Gastrocnemius medialis (tissue), 4 donors: ENCODE data around the gene CLK1. TPM values are rescaled to one million over a fixed set of nuclear protein-coding genes. Genes with fewer than 3 reads are reported as not detected.
A peak's percentile ranks its signal among the peaks of the same experiment; 100 is the strongest.

Experiments used
- ATAC-seq, 2 donors: fragments of 150-250 bp; one replicate each; pipeline ENCODE4 v1.9.1; 2016
- DNase-seq, 2 donors: peaks; one replicate each; pipeline ENCODE4 v3.0.0-alpha.2; 2019
- H3K27ac ChIP-seq, 4 donors: fragments of 200-600 bp; sonication (generic); 1 replicate in 1 of 4; 2 replicates in 3 of 4; pipeline ENCODE4 v1.5.1; 2016 to 2018; ENCODE audit warnings: mild to moderate bottlenecking in 2 of 4, moderate library complexity in 1 of 4
- H3K27me3 ChIP-seq, 3 donors: fragments of 200-600 bp; sonication (generic) in 2 of 3; 1 replicate in 1 of 3; 2 replicates in 2 of 3; pipeline versions ENCODE4 v1.5.1 to v1.6.0; 2016 to 2019; ENCODE audit warnings: mild to moderate bottlenecking in 1 of 3, moderate library complexity in 1 of 3
- H3K36me3 ChIP-seq, 2 donors: fragments of 200-600 bp; sonication (generic) in 1 of 2; one replicate each; pipeline ENCODE4 v1.5.1; 2017 to 2018
- H3K4me1 ChIP-seq, 2 donors: fragments of 200-600 bp; sonication (generic) in 1 of 2; one replicate each; pipeline ENCODE4 v1.5.1; 2016 to 2017; ENCODE audit warnings: mild to moderate bottlenecking in 2 of 2
- H3K4me3 ChIP-seq, 4 donors: fragments of 200-600 bp; sonication (generic) in 3 of 4; 1 replicate in 1 of 4; 2 replicates in 3 of 4; pipeline ENCODE4 v1.5.1; 2016 to 2019; ENCODE audit warnings: mild to moderate bottlenecking in 2 of 4
- H3K9me3 ChIP-seq, 3 donors: fragments of 200-600 bp; sonication (generic) in 2 of 3; 1 replicate in 1 of 3; 2 replicates in 2 of 3; pipeline ENCODE4 v1.5.1; 2016 to 2019
- CTCF ChIP-seq, 5 experiments: fragments of 450-650 bp in 3 of 5; fragments of 200-600 bp in 2 of 5; sonication (generic) in 2 of 5; IDR thresholded peaks in 4 of 5; conservative IDR thresholded peaks in 1 of 5; 1 replicate in 4 of 5; 2 replicates in 1 of 5; pipeline ENCODE4 v1.5.1; 2016 to 2019; ENCODE audit warnings: antibody characterized with exemption in 5 of 5, mild to moderate bottlenecking in 3 of 5, moderate library complexity in 3 of 5
- POLR2A ChIP-seq, 2 donors: fragments of 450-650 bp; IDR thresholded peaks; one replicate each; pipeline ENCODE4 v1.6.1; 2017; ENCODE audit warnings: antibody characterized with exemption in 2 of 2, mild to moderate bottlenecking in 2 of 2, moderate library complexity in 2 of 2
- in situ Hi-C, 4 donors: fragments of 200-750 bp; cut with MboI; loops; one replicate each; pipeline versions ENCODE4 v1.15.0 to v1.8.0; 2017; ENCODE audit warnings: low sequenced_read_pairs in 4 of 4
- intact Hi-C: fragments of 100-400 bp; cut with DNase I; formaldehyde crosslinking; loops from one replicate; pipeline ENCODE4 v1.15.1; 2023; ENCODE audit warnings: low total_unique reads
- total RNA-seq, 4 donors: library from RNA; depleted of rRNA; stranded (reverse); fragments of >200 nt; gene quantifications; one replicate each; pipeline versions ENCODE4 v1.1.0 to v1.2.3, GENCODE V29; 2016

CLK1 gene
- total RNA-seq, 4 donors from 2014 or later, result 61.6 to 104 (median 85.3) TPM

- H3K27me3 ChIP-seq, result no peaks in the 10 kb centered on the region
- H3K4me3 ChIP-seq, result no peak overlapping the region
- H3K9me3 ChIP-seq, result no peaks in the 10 kb centered on the region
- intact Hi-C loops (loop anchor here (10.0 kb wide), 1 partner anchor 1506 kb away; the partner anchor contains the start of gene BMPR2), in situ Hi-C loops (loop anchor here in 2 of 4 donors (5.0 to 10.0 kb wide), 2 partner anchors 54 to 57 kb away; partner anchors contain the start of gene BZW1 (in 2 of the 2))
- no peak overlapping the region for H3K27ac ChIP-seq
- ATAC-seq, result no peak
- H3K36me3 ChIP-seq, result peaks cover 0 to 16% of the 10 kb centered on the region in 2 donors
- TF ChIP-seq POLR2A (IDR thresholded peaks at IDR 0.05), result no peak
- no peak for TF ChIP-seq CTCF (IDR thresholded peaks at IDR 0.05 in 4 of 5, conservative IDR thresholded peaks at IDR 0.05 in 1 of 5)
- no peak for DNase-seq
- peaks cover 10 to 13% of the 10 kb centered on the region in 2 donors for H3K4me1 ChIP-seq
These were observed 4.6 kb upstream of the CLK1 start for GRCh38 chr2:200869014-200869413.

GRCh38 chr2:200863782-200864175, 679 bp downstream of the CLK1 start:
- Histone ChIP-seq H3K36me3 (peaks cover 0 to 22% of the 10 kb centered on the region in 2 donors), H3K4me1 (peaks cover 34 to 40% of the 10 kb centered on the region in 2 donors), H3K27me3 (no peaks in the 10 kb centered on the region), H3K9me3 (no peaks in the 10 kb centered on the region), H3K4me3 (peak overlapping the region; percentile 97 to 99 (median 98)), H3K27ac (peak overlapping the region; percentile 100)
- DNase-seq (no peak), ATAC-seq (peak; percentile 6 to 23)
- intact Hi-C loops, result loop anchor here (1.0 to 10.0 kb wide), 5 partner anchors 25 to 1511 kb away; partner anchors contain the start of genes BMPR2, CFLAR, NIF3L1 and PPIL3
- in situ Hi-C loops, result loop anchor here in 1 of 4 donors (10.0 kb wide), 1 partner anchor 49 kb away; the partner anchor contains the start of gene BZW1
- no peak for TF ChIP-seq POLR2A (IDR thresholded peaks at IDR 0.05)
- no peak for TF ChIP-seq CTCF (IDR thresholded peaks at IDR 0.05 in 4 of 5, conservative IDR thresholded peaks at IDR 0.05 in 1 of 5)

- in situ Hi-C loops (loop anchor here in 1 of 4 donors (10.0 kb wide), 1 partner anchor 48 kb away; the partner anchor contains the start of gene BZW1), intact Hi-C loops (loop anchor here (10.0 kb wide), 1 partner anchor 1512 kb away; the partner anchor contains the start of gene BMPR2)
- TF ChIP-seq POLR2A (IDR thresholded peaks at IDR 0.05) (peak; percentile 77 to 91), CTCF (IDR thresholded peaks at IDR 0.05 in 4 of 5, conservative IDR thresholded peaks at IDR 0.05 in 1 of 5) (no peak)
- Histone ChIP-seq H3K4me3 (peak overlapping the region; percentile 97 to 99 (median 98)), H3K27ac (peak overlapping the region; percentile 100), H3K4me1 (peaks cover 40 to 44% of the 10 kb centered on the region in 2 donors), H3K36me3 (peaks cover 0 to 35% of the 10 kb centered on the region in 2 donors), H3K27me3 (no peaks in the 10 kb centered on the region), H3K9me3 (no peaks in the 10 kb centered on the region)
- DNase-seq, result peak; percentile 49 to 61
- ATAC-seq, result peak in 1 of 2 donors; percentile 43
These were observed 1.9 kb downstream of the CLK1 start for GRCh38 chr2:200862532-200863000.

- H3K36me3 ChIP-seq, result peaks cover 8 to 43% of the 10 kb centered on the region in 2 donors
These were observed 2.8 kb downstream of the CLK1 start for GRCh38 chr2:200861617-200862155.

More at GRCh38 chr2:200861617-200862155, 2.8 kb downstream of the CLK1 start:
- Histone ChIP-seq H3K4me1 (peaks cover 39 to 53% of the 10 kb centered on the region in 2 donors), H3K9me3 (no peaks in the 10 kb centered on the region), H3K4me3 (peak overlapping the region; percentile 97 to 99 (median 98)), H3K27me3 (no peaks in the 10 kb centered on the region), H3K27ac (peak overlapping the region; percentile 100)
- ATAC-seq (no peak), DNase-seq (no peak)
- in situ Hi-C loops (loop anchor here in 1 of 4 donors (10.0 kb wide), 1 partner anchor 47 kb away; the partner anchor contains the start of gene BZW1), intact Hi-C loops (loop anchor here (10.0 kb wide), 1 partner anchor 1513 kb away; the partner anchor contains the start of gene BMPR2)
- TF ChIP-seq CTCF (IDR thresholded peaks at IDR 0.05 in 4 of 5, conservative IDR thresholded peaks at IDR 0.05 in 1 of 5) (no peak), POLR2A (IDR thresholded peaks at IDR 0.05) (no peak)
